GM21737 (cell line): ENCODE results near the gene SLC29A4.

Experiments
- ATAC-seq: cut with Tn5 transposase; IDR thresholded peaks from one replicate; pipeline ENCODE4 v1.9.1; 2021; ENCODE audit warnings: mild to moderate bottlenecking, moderate library complexity; ENCODE audit not compliant: unreplicated experiment

The SLC29A4 gene

DNA sequence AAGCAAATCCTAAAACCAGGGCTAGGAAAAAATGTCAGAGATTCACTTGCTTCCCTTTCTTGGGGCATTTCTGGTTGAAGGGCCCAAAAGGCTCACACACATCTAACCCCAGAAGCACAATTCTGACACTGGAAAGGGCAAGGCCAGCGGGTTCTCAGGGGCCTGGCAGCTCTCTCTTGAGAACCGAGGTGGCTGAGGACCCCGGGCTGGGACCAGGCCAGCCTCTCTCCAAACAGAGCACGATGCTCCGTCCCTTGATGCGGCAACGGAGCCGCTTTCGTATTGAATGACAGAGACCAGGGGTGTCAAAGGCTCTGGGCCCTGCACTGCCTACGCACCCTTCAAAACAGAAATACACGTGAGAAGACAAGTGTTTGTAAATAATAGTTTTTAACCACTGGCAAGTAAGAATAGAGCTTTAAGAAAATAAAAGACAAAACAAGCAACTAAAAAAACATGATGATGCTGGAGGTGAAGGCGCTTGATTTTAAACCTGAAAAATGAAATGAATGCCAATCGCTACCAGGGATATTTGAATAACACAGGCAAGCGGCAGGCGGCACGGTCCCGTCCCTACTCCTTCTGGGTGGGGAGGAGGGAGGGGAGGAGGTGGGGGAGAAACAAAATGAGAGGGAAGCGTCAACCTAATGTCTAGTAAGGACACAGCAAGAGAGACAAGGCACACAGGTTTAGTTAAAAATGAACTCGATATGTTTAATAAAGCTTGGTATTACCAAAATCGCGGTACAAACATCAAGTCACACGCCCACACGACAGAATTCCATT lies 68.0 kb downstream of the SLC29A4 start:
- ATAC-seq: no peak

DNA sequence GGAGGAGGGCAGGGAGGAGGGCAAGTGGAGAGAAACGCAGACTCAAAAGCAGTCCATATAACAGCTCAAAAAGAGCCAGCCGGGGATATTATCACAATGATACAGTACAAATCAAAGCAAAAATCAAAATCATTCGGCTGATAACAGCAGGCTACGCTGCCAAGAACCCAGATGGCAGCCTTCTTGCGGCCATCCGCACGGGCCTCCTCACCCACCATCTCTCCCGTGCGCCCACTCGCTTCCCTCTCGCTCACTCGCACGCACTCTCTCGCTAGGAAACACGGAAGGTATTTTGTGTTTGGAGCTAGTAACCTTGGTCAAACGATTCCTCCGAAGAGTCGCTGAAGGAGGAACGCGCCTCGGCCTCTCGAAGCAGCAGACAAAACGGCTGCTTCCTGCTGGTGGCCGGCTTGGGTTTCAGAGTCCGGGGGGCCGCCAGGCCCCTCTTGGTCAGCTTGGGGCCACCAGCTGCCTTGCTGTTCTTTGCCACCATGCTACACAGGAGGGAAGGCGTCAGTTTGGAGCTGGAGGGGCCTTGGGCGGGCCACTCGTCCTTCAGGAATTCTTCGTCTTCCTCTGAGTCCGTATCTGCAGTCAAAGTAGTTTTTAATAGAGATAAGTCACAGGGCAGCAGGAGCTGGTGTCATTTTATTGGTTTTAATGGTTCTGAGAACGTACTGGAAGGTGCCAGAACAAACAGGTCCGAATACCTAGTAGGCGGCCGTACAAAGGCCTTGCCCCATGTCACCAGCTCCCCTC lies 68.9 kb downstream of the SLC29A4 start:
- ATAC-seq: no peak

DNA sequence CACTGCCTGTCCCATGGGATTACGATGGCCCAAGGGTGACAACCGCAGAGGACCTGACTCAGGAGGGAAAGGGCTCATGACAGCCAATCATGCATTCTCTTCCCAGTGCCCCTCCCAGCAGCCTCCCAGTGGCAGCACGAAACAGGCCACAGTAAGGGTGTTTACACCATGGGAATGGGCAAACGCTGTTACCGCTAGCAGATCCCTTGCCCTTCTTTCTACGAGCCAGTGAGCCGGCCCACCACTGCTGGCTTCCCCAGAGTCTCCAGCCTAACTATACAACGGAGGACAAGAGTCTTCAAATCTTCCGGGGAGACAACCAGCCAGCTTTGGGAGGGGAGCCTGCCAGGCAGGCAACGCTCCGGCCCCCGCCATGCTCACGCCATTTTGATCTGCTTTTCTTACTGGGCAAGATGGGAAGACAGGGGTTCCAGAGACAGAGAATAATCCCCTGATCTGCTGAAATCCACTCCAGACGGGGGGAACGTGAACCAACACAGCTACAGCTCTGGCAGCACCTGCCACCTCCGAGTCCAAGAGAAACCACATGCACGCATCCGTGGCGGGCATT lies 69.8 kb downstream of the SLC29A4 start:
- no peak for ATAC-seq

DNA sequence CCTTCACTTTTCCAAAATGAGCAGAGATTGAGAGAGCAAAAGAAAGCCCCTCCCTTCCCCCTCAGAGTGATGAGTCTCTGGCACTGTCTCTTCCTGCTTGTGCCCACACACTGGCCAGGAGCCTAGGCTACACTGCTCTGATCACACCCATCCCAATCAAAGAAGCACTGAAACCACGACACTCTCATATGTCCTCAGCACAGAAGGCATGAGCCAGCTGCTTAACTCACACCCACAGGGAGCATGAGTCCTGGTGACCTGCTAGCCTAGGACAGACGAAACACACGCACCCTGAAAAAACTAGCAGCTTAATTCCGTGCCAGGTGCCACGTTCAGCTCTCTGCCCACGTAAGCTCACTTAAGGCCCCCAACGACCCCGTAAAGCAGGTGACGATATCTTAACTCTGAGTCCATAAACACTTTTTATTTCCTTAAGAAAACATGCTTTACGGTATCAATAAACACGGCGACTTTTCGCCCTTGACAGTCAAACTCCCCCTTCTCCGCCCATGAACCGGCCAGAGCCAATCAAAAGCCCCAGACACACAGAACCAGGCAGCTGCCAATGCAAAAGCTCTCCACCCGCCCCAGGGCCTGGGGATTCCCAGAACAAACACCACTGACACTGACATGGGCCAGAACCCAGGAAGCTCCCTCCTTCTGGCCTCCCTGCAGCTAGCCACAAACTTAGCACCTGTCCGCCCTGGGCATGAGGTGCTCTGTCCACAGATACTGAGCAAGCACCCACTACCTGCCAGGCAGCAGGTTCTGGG lies 71.9 kb downstream of the SLC29A4 start:
- ATAC-seq: no peak
